Stimulated activated CD8-positive, alpha-beta memory T cell treated with anti-CD3 and anti-CD28 coated beads, Interleukin-15, amount 100 ng/mL, for 1 hour (primary cell): ENCODE data around the gene SERPINA9.
"Not testable (repeated sequence)": the region's sequence is repeated elsewhere in the genome, so short reads cannot be mapped to it uniquely, and the experiment has no call there.

Experiments used
- DNase-seq: peaks from one replicate; pipeline ENCODE4 v3.0.0-alpha.2; 2020; ENCODE audit warnings: low read depth

SERPINA9 gene

GRCh38 chr14:94485944-94486841, 10.2 kb upstream of the SERPINA9 start:
- DNase-seq, result peak; percentile 12

GRCh38 chr14:94484481-94484880, 8.5 kb upstream of the SERPINA9 start:
- no peak for DNase-seq

GRCh38 chr14:94483729-94484275, 7.8 kb upstream of the SERPINA9 start:
- DNase-seq, result no peak

GRCh38 chr14:94483071-94483451, 7.1 kb upstream of the SERPINA9 start:
- no peak for DNase-seq

GRCh38 chr14:94482132-94483070, 6.4 kb upstream of the SERPINA9 start:
- DNase-seq, result not testable (repeated sequence)

- DNase-seq, result no peak
These were observed 5.6 kb upstream of the SERPINA9 start for GRCh38 chr14:94481468-94482131.

GRCh38 chr14:94480809-94481208, 4.8 kb upstream of the SERPINA9 start:
- DNase-seq, result no peak

- no peak for DNase-seq
These were observed 2.4 kb upstream of the SERPINA9 start for GRCh38 chr14:94478420-94478819.

GRCh38 chr14:94474581-94475031, 1.4 kb downstream of the SERPINA9 start:
- no peak for DNase-seq

- DNase-seq, result no peak
These were observed 2.2 kb downstream of the SERPINA9 start for GRCh38 chr14:94473666-94474410.

GRCh38 chr14:94472842-94473241, 3.2 kb downstream of the SERPINA9 start:
- no peak for DNase-seq

- no peak for DNase-seq
These were observed 5.0 kb downstream of the SERPINA9 start for GRCh38 chr14:94471045-94471444.

- no peak for DNase-seq
These were observed 5.7 kb downstream of the SERPINA9 start for GRCh38 chr14:94470311-94470710.

- no peak for DNase-seq
These were observed 6.7 kb downstream of the SERPINA9 start for GRCh38 chr14:94469261-94469660.

GRCh38 chr14:94467728-94468520, 8.1 kb downstream of the SERPINA9 start:
- no peak for DNase-seq

GRCh38 chr14:94466706-94467370, 9.2 kb downstream of the SERPINA9 start:
- DNase-seq, result no peak

- no peak for DNase-seq
These were observed 11.0 kb downstream of the SERPINA9 start for GRCh38 chr14:94465042-94465441.

GRCh38 chr14:94464290-94464689, 11.7 kb downstream of the SERPINA9 start:
- DNase-seq, result no peak

- DNase-seq, result no peak
These were observed 13.0 kb downstream of the SERPINA9 start for GRCh38 chr14:94462763-94463572.
